NOMO-1 treated with dmso at 0.1 percent for 144 hours (cell line): Measurements from ENCODE around the gene CPEB3.

Experiments used
- DNase-seq: peaks from one replicate; lab custom pipeline; 2025; ENCODE audit not compliant: unreplicated experiment; lab: John Stamatoyannopoulos, UW

CPEB3 gene

GRCh38 chr10:92110039-92110794 is 180.7 kb downstream of the CPEB3 start:
- no peak for DNase-seq

GRCh38 chr10:92108747-92109146 is 182.1 kb downstream of the CPEB3 start:
- no peak for DNase-seq

- DNase-seq: no peak
Observed at GRCh38 chr10:92108120-92108519, 182.8 kb downstream of the CPEB3 start.

- no peak for DNase-seq
Observed at GRCh38 chr10:92103376-92104090, 187.3 kb downstream of the CPEB3 start.

- no peak for DNase-seq
Observed at GRCh38 chr10:92102601-92103213, 188.2 kb downstream of the CPEB3 start.

GRCh38 chr10:92094960-92095359 is 195.9 kb downstream of the CPEB3 start:
- no peak for DNase-seq

- no peak for DNase-seq
Observed at GRCh38 chr10:92091965-92092364, 198.9 kb downstream of the CPEB3 start.

GRCh38 chr10:92087750-92088395 is 203.0 kb downstream of the CPEB3 start:
- DNase-seq: peak; percentile 58

GRCh38 chr10:92082583-92083280 is 208.1 kb downstream of the CPEB3 start:
- no peak for DNase-seq

GRCh38 chr10:92081641-92082040 is 209.2 kb downstream of the CPEB3 start:
- DNase-seq: no peak

GRCh38 chr10:92080244-92080643 is 210.6 kb downstream of the CPEB3 start:
- no peak for DNase-seq

GRCh38 chr10:92079003-92079402 is 211.9 kb downstream of the CPEB3 start:
- no peak for DNase-seq

GRCh38 chr10:92076722-92077121 is 214.2 kb downstream of the CPEB3 start:
- no peak for DNase-seq

GRCh38 chr10:92075829-92076228 is 215.0 kb downstream of the CPEB3 start:
- DNase-seq: no peak

- no peak for DNase-seq
Observed at GRCh38 chr10:92074126-92074887, 216.6 kb downstream of the CPEB3 start.

GRCh38 chr10:92068900-92069299 is 222.0 kb downstream of the CPEB3 start:
- DNase-seq: no peak

GRCh38 chr10:92066386-92066785 is 224.5 kb downstream of the CPEB3 start:
- no peak for DNase-seq

- no peak for DNase-seq
Observed at GRCh38 chr10:92064506-92064905, 226.4 kb downstream of the CPEB3 start.

- no peak for DNase-seq
Observed at GRCh38 chr10:92062273-92062672, 228.6 kb downstream of the CPEB3 start.

- DNase-seq: no peak
Observed at GRCh38 chr10:92054807-92055206, 236.1 kb downstream of the CPEB3 start.
